ENCODE data around the gene NANOS2.

GRCh38 chr19:45895519-45895972, 19.0 kb downstream of the NANOS2 start:
- TF ChIP-seq CTCF (conservative IDR thresholded peaks at IDR 0.05; ENCODE audit: low read length) (no peak), EZH2phosphoT487 (IDR thresholded peaks at IDR 0.05; ENCODE audit: borderline replicate concordance, low read depth, low read length) (no peak)

Measured in OCI-LY7 (cell line).